Measurements from ENCODE around the gene TRAPPC2L. TPM values are rescaled to one million over a fixed set of nuclear protein-coding genes. Genes with fewer than 3 reads are reported as not detected.

TRAPPC2L gene
- total and polyA plus RNA-seq, 2 donors (not counting 1 experiment from before 2014, with no cell fraction given) = 33.5 to 65.1 TPM

- H4K20me1 ChIP-seq (ENCODE audit: control insufficient read depth, insufficient read depth, low read length, poor library complexity, severe bottlenecking) = peaks cover 8% of the 10 kb centered on the region
- ChIA-PET CTCF (interaction anchor here (1.1 to 1.5 kb wide), 2 partner anchors 11 to 128 kb away, joined by 3 to 6 read pairs; no protein-coding TSS in a partner anchor), POLR2A (no interaction called here)
- H3K27ac Mint-ChIP-seq = no peak overlapping the region
- H2AFZ ChIP-seq (ENCODE audit: insufficient read depth, low read depth, low read length, poor library complexity, severe bottlenecking) = no peak overlapping the region
- H3K27ac ChIP-seq (ENCODE audit: low read length in 2 of 2) = no peak overlapping the region
- H3K4me1 ChIP-seq (ENCODE audit: control insufficient read depth in 2 of 2, insufficient read depth in 2 of 2, low read length in 2 of 2) = peaks cover 1 to 2% of the 10 kb centered on the region in 2 donors
- H3K4me1 Mint-ChIP-seq = peaks cover 2% of the 10 kb centered on the region
- DNase-seq (no peak), ATAC-seq (ENCODE audit: low read depth) (no peak)
- peaks cover 11% of the 10 kb centered on the region for H3K79me2 ChIP-seq (ENCODE audit: control insufficient read depth, insufficient read depth, low read length)
- intact Hi-C loops (cut with micrococcal nuclease) = no loop called here
- 89% methylated on average over 11 of the region's 14 CpGs for WGBS (ENCODE audit: insufficient coverage)
- H3K27me3 Mint-ChIP-seq = peaks cover 4% of the 10 kb centered on the region
- no peaks in the 10 kb centered on the region for H3K9me3 ChIP-seq (ENCODE audit: control extremely low read depth in 1 of 3, control insufficient read depth in 2 of 3, insufficient read depth in 1 of 3, low read length in 2 of 3)
- no peak overlapping the region for H3K4me3 ChIP-seq (ENCODE audit: control extremely low read depth in 1 of 5, extremely low read depth in 1 of 5, insufficient read depth in 1 of 5, low read depth in 2 of 5, low read length in 4 of 5)
- peaks cover 0 to 25% of the 10 kb centered on the region in 2 experiments for H3K36me3 ChIP-seq (replicated peaks in 1 of 2; ENCODE audit: control extremely low read depth in 1 of 2, control insufficient read depth in 1 of 2, extremely low read depth in 1 of 2, insufficient read depth in 2 of 2, low read length in 1 of 2)
- TF ChIP-seq CTCF (IDR thresholded peaks at IDR 0.05) (no peak), EZH2 (IDR thresholded peaks at IDR 0.05; ENCODE audit: borderline replicate concordance, insufficient read depth, low read depth, low read length, poor library complexity, severe bottlenecking) (no peak)
- no peak overlapping the region for H3K9ac ChIP-seq (ENCODE audit: low read length)
- no peak overlapping the region for H3K4me2 ChIP-seq (replicated peaks; ENCODE audit: low read depth, low read length, poor library complexity, severe bottlenecking)
- H3K27me3 ChIP-seq (replicated peaks in 1 of 4; ENCODE audit: control extremely low read depth in 1 of 4, control insufficient read depth in 3 of 4, insufficient read depth in 4 of 4, low read length in 3 of 4) = peaks cover 0 to 21% (median 2%) of the 10 kb centered on the region in 4 experiments
- H3K4me3 Mint-ChIP-seq = no peak overlapping the region
- H3K9me3 Mint-ChIP-seq (ENCODE audit: insufficient read depth) = no peaks in the 10 kb centered on the region
Observed at GRCh38 chr16:88865310-88865709, 8.4 kb downstream of the TRAPPC2L start.

GRCh38 chr16:88865742-88866141 lies 8.8 kb downstream of the TRAPPC2L start:
- TF ChIP-seq CTCF (IDR thresholded peaks at IDR 0.05) (no peak), EZH2 (IDR thresholded peaks at IDR 0.05; ENCODE audit: borderline replicate concordance, insufficient read depth, low read depth, low read length, poor library complexity, severe bottlenecking) (no peak)
- Mint-ChIP-seq H3K27ac (no peak overlapping the region), H3K27me3 (peaks cover 8% of the 10 kb centered on the region), H3K9me3 (ENCODE audit: insufficient read depth) (no peaks in the 10 kb centered on the region), H3K4me3 (no peak overlapping the region), H3K4me1 (peaks cover 5% of the 10 kb centered on the region)
- Histone ChIP-seq H3K4me1 (ENCODE audit: control insufficient read depth in 2 of 2, insufficient read depth in 2 of 2, low read length in 2 of 2) (peaks cover 5 to 6% of the 10 kb centered on the region in 2 donors), H3K4me2 (replicated peaks; ENCODE audit: low read depth, low read length, poor library complexity, severe bottlenecking) (no peak overlapping the region), H3K27ac (ENCODE audit: low read length in 2 of 2) (no peak overlapping the region), H3K79me2 (ENCODE audit: control insufficient read depth, insufficient read depth, low read length) (peaks cover 7% of the 10 kb centered on the region), H2AFZ (ENCODE audit: insufficient read depth, low read depth, low read length, poor library complexity, severe bottlenecking) (no peak overlapping the region), H4K20me1 (ENCODE audit: control insufficient read depth, insufficient read depth, low read length, poor library complexity, severe bottlenecking) (peaks cover 4% of the 10 kb centered on the region), H3K9me3 (ENCODE audit: control extremely low read depth in 1 of 3, control insufficient read depth in 2 of 3, insufficient read depth in 1 of 3, low read length in 2 of 3) (no peaks in the 10 kb centered on the region), H3K27me3 (replicated peaks in 1 of 4; ENCODE audit: control extremely low read depth in 1 of 4, control insufficient read depth in 3 of 4, insufficient read depth in 4 of 4, low read length in 3 of 4) (peaks cover 0 to 25% (median 2%) of the 10 kb centered on the region in 4 experiments), H3K9ac (ENCODE audit: low read length) (no peak overlapping the region), H3K36me3 (replicated peaks in 1 of 2; ENCODE audit: control extremely low read depth in 1 of 2, control insufficient read depth in 1 of 2, extremely low read depth in 1 of 2, insufficient read depth in 2 of 2, low read length in 1 of 2) (peaks cover 0 to 20% of the 10 kb centered on the region in 2 experiments), H3K4me3 (ENCODE audit: control extremely low read depth in 1 of 5, extremely low read depth in 1 of 5, insufficient read depth in 1 of 5, low read depth in 2 of 5, low read length in 4 of 5) (no peak overlapping the region)
- CTCF ChIA-PET = interaction anchor here (1.1 kb wide), 1 partner anchor 10 kb away, joined by 3 read pairs; no protein-coding TSS in a partner anchor
- DNase-seq (no peak), ATAC-seq (ENCODE audit: low read depth) (no peak)
- 91% methylated on average over 13 of the region's 15 CpGs for WGBS (ENCODE audit: insufficient coverage)
- POLR2A ChIA-PET = no interaction called here
- intact Hi-C loops (cut with micrococcal nuclease) = no loop called here
